ENCODE results near the gene FXYD6. TPM values are rescaled to one million over a fixed set of nuclear protein-coding genes. Genes with fewer than 3 reads are reported as not detected.

The FXYD6 gene
- total RNA-seq, 1 experiment from 2014 or later: 2.1 TPM

DNA sequence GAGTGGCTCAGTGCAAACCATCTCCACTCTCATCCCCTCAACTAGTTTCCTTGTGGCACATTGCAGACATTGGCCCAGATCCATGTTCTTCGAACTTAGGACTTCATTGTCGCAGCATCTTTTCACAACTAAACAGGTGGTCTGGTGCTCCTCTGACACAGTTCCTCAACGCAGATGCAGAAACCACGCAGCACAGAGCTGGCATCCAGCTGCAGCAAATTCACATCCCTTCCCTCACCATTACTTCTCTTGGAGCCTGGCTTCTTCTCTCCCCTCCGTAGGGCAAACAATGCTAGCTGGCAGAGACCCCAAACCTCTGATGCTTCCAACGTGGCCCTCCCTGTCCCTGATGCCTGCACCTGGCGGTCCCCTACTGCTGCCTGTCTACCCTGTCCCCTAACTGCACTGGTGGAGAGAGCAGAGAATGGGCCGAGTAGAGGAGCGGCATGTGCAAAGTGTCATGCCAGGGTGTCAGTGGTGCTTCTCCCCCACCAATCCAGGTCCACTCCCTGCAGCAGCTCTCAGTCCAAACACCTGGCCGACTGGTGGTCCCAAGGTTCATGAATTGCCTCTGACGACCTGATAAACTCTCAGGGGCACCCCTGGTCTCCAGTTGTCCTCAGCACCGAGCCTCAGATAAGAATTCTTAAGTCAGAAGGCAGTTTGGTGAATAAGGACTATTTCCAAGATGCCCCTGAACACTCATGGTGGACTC lies 34.6 kb upstream of the FXYD6 start:
- DNase-seq (ENCODE audit: low spot score): no peak

- no peak for DNase-seq (ENCODE audit: low spot score)
Measured at GRCh38 chr11:117910525-117910924, 34.1 kb upstream of the FXYD6 start.

- no peak for DNase-seq (ENCODE audit: low spot score)
Measured at GRCh38 chr11:117909611-117910382, 33.3 kb upstream of the FXYD6 start.

DNA sequence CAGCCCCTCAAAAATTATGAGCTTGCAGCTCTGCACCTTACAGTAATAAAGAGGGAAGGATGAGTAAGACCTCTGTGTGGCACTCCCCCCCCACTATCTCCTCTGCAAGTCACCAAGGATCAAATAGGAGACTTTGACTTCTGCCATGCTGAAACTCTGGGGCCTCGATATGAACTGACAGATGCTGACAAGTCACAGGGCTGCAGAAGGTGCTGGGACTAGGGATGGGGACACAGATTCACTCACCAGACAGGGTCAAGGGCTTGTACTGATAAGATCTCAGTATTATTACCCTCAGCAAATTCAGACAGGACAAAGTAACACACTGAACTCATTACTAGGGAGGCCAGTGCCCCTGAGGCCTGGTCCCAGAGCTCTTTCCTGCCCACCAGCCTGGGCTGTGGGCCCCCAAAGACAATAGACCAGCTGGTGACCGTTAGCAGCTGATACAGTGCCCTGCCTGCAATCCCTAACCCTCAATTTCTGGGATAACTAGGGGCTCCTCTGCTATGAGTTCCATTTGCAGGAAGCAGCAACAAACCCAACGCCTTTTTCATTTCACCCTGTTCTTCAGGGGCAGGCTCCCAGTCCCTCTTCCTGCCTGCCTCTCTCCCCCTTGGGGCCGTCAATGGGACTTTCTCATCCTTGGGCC lies 32.6 kb upstream of the FXYD6 start:
- DNase-seq (ENCODE audit: low spot score): no peak

GRCh38 chr11:117908109-117908895 lies 31.8 kb upstream of the FXYD6 start:
- DNase-seq (ENCODE audit: low spot score): no peak

DNA sequence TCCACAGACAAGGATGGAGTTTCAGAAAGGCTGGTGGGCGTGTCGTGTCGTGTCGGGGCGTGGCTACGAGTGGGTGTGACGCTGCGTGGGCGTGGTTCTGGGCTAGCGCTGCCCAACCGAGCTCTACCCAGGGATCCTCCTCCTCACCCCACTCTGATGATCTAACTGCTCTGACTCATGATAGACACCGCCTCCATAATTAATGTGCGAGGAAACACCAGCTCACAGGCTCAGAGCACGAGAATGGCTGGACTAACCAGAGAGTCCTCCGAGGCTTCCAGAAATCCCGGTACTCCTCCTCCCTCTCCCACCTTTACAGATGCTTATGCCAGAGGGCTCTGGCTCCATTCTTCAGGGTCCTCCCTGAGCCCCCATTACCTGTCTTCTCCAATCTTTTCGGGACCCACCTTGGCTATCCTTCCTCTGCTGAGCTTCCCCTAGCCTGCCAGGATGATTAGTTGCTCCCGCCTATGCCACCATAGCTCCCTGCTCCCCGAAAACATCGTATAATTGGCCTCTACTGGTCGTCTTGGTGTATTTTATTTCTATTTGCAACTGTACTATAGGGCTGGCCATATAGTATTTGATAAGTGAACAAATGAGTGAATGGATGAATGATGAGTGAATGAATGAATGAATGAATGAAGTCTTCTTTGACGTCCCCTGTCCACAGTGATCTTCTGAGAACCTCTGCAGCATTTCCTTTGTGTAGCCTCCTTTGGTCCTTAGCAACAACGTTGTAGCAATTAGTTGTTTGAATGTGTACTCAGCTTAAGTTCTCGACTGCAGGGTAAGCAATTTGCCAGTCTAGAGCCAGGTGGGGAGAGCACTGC lies 31.0 kb upstream of the FXYD6 start:
- DNase-seq (ENCODE audit: low spot score): peak; percentile 93

DNA sequence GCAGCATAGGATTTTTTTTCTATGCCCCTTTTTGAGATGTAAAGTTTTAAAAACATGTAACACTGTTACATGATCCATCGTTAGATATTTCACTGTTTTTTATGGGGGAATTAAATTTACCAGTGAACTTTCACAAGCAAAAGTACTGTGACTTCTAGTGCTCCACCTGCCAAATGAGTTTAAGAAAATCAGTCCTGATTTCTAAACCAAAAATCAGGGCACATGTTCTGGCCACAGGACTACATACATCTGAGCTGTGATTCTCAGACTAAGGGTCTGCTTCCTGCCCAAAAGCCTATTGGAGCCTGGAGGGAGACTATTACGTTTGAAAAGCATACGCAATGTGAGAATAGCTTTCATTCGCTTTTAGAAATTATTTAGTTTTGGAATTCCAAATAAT lies 30.3 kb upstream of the FXYD6 start:
- DNase-seq (ENCODE audit: low spot score): no peak

DNA sequence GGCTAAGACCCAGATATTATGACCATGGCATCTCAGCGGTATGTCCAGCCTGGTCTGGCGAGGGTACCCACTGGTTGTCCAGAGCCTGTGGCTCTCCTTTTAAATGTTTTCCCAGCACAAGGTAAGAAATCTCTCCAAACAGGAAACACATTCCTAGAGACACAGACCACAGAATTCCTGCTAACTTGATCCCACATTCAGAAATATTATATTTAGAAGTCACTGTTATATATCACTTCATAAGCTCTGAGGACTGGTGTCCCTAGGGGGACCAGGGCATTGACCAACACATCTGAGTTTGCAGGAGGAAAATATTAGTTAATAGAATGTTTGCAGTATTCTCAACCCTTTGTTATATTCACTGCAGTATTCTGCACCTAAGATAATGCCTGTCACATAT lies 29.7 kb upstream of the FXYD6 start:
- peak; percentile 8 for DNase-seq (ENCODE audit: low spot score)

DNA sequence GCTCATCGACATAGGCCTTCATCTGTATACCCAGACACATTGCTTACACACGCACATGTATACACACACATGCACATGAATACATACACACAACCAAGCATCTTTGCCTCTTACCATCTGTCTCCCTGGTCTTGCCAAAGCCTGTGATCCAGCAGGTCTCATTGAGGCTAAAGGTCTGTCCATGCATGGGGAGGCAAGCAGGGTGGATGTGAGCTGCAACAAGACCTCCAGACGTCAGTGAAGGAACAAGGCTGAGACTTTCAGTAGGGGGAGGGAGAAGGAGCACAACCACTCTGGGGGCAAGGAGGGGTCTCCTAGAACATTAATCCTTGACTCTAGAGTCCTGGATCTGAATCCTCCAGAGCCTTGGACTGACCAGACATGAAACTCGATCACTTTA lies 29.1 kb upstream of the FXYD6 start:
- no peak for DNase-seq (ENCODE audit: low spot score)

- no peak for DNase-seq (ENCODE audit: low spot score)
Measured at GRCh38 chr11:117903505-117904382, 27.3 kb upstream of the FXYD6 start.

DNA sequence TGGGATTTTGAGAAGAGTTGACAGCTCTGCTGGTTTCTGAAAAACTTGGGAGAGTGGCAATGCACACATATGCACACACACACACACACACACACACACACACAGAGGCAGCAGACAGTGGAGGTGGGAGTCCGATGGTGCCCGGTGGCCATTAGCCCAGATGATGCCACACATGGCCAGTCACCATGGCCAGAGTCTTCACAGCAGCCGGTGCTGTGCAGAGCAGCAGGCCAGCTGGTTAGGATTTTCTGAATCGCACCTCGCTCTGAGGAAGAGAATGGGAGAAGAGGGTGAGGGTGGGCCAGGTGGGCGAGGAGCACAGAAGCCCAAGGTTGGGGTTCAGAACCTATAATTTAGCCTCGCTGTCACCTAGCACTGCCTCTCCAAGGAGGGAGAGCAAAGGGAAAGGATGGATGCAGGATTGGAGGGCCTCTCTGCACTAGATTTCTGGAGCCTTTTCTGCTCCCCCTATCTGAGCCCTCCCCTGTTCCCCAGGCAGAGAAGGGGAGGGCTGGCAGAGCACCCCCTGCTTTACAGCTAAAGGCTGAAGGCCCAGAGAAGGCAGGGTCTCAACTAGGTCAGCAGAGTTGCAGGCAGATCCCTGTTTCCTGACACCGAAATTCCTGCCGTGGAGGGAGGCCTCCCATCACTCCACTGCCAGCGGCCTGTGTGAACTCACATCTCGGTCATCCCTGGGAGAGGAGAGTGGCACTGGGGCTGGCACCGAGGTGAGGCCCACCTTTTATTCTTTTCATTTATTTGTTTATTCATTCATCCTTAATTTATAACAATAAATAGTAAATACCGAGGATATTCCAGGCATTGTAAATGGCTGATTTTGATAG lies 25.8 kb upstream of the FXYD6 start:
- no peak for DNase-seq (ENCODE audit: low spot score)

GRCh38 chr11:117901601-117902000 lies 25.1 kb upstream of the FXYD6 start:
- no peak for DNase-seq (ENCODE audit: low spot score)

DNA sequence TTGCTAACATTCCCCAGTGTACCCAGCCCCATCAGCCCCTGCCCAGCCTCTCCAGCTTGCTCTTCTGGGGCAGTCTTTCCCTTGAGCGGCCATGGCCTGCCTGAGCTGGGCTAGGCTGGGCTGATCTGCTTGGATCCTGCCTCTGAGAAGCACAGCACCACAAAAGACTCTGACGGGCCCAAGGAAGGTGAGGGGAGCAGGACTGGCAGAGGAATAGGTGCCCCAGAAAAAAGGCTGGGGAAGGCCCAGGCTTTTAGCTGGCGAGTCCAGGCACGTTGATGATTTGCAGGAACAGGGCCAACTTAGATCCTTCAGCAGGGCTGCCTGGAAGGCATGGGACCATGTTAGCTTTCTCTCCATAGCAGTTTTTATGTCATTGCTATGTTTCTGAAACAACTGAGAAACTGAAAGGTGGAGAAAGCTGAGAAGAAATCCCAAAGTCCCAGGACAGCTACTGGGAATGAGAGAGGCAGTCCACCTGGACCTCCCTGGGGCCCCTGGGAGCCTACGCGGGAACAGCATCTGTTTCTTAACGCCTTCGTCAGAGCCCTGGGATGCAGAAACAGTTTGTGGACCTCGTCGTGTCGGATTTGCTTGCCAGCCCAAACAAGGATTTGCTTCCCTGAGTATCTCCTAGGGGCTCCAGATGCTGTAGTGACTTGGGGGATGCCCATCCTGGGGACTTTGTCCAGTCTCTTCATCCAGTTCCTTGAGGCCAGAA lies 24.4 kb upstream of the FXYD6 start:
- DNase-seq (ENCODE audit: low spot score): no peak

DNA sequence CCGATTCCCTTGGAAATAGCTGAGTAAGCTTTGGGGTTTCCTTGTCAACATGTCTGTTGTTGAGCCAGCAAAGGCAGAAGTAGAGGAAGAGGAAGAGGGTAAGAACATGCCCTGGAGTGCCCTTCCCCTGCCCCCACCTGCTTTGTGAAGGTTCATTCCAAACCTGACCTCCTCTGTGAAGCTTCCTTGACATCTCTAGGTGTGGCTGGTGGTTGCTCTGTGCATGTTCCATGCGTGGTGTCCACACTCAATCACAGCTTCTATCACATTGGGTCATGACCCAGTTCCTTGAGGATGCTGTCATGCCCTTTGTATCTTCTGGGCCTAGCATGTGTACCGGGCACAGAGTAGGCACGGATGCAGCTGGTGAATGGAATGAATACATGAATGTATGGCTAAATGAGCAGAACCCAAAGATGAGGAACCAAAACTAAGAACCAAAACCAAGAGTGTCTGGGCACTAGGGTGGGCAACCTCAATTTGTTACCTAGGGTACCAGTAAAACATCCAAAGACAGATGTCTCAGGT lies 23.7 kb upstream of the FXYD6 start:
- no peak for DNase-seq (ENCODE audit: low spot score)

DNA sequence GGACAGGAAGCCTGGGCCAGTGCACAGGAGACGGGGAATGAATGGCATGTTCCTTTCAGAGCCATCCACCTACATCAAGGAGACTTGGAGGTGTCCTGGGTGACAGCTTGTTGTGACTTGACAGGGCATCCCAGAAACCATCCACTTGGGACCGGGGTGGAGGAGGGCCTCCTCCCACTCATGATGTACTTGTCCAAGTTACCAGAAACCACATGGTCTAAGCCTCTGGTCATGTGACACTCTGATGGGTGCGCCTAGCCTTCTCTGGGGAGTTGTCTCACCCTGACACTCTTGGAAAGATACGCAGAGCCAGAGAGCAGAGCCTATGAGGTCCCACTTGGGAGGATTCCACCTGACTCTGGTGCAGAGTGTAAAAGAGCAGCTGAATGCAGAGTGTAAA lies 21.6 kb upstream of the FXYD6 start:
- no peak for DNase-seq (ENCODE audit: low spot score)

GRCh38 chr11:117892651-117893050 lies 16.2 kb upstream of the FXYD6 start:
- no peak for DNase-seq (ENCODE audit: low spot score)

DNA sequence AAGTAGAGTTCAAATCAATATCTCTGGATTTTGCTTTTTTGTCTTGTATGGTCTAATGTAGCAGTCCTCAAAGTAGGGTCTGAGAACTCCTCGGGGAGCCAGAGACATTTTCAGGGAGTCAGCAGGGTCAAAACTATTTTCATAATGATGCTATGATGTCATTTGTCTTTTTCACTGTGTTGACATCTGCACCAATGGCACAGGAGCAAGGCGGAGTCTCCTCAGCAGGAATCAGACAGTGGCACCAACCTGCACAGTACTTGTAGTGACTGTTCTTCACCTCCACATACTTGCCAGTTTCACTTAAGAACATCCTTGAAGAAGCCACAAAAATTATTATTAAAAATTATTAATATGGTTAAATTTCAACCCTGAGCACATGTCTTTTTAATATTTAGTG lies 14.9 kb upstream of the FXYD6 start:
- no peak for DNase-seq (ENCODE audit: low spot score)

DNA sequence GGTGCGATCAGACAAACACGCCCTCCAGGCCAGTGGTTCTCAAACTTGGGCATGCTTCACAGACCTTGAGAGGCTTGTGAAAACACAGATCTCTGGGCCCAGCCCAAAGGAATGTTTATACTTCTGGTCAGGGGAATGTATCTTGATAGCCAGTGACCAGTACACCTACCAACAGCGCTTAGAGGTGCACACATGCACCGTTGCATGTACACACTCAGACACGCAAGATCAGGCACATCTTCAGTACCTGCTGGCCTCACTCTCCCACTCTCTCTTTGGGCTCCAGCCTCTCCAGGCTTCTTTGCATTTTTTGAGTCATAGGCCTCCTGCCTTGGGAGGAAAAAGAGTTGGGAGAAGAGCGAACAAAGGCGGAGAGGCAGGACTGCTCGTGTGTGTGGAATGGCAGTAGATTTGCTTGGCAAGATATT lies 11.7 kb upstream of the FXYD6 start:
- DNase-seq (ENCODE audit: low spot score): no peak
